K562 (cell line): ENCODE results near the gene ST6GALNAC2. TPM values are rescaled to one million over a fixed set of nuclear protein-coding genes. Genes with fewer than 3 reads are reported as not detected.

Source experiments
- CAMTA2 ChIP-seq: fragments of 250-450 bp; sonication (Bioruptor Pico); conservative IDR thresholded peaks from 2 replicates; pipeline ENCODE4 v1.5.1; 2022
- KLF6 ChIP-seq: fragments of 250-450 bp; sonication (Bioruptor Pico); IDR thresholded peaks from 2 replicates; pipeline ENCODE4 v1.4.0; 2020; ENCODE audit warnings: mild to moderate bottlenecking, moderate library complexity, borderline replicate concordance
- MYBL2 ChIP-seq, 2 experiments: fragments of 450-650 bp in 1 of 2; sonication (generic) in 1 of 2; formaldehyde crosslinking in 1 of 2; IDR thresholded peaks; 2 replicates each; pipeline versions ENCODE4 v1.6.1 to v1.8.1; 2017 to 2022; ENCODE audit warnings: borderline replicate concordance in 1 of 2, inconsistent platforms in 1 of 2, low read depth in 1 of 2, mild to moderate bottlenecking in 1 of 2, missing genetic modification reagents in 1 of 2, moderate library complexity in 1 of 2
- ZNF232 ChIP-seq: sonication (generic); formaldehyde crosslinking; IDR thresholded peaks from 2 replicates; pipeline ENCODE4 v1.8.0; 2022; ENCODE audit warnings: mild to moderate bottlenecking, missing genetic modification reagents
- ZNF395 ChIP-seq: fragments of 200-800 bp; sonication (Bioruptor generic); IDR thresholded peaks from 2 replicates; pipeline ENCODE4 v1.6.1; 2017; ENCODE audit warnings: missing genetic modification characterization, missing compliant biosample characterization
- polyA plus RNA-seq, 8 experiments: library from polyadenylated mRNA; depleted of rRNA in 4 of 8; stranded (reverse) in 5 of 8; unstranded in 3 of 8; fragments of >200 nt; fragmentation: Nextera tagmentation in 2 of 8; fragmentation: Illumina TruSeq in 1 of 8; extraction: Ambion mirVana in 2 of 8; extraction: Trizol in 1 of 8; gene quantifications; 2 replicates each; pipeline versions ENCODE4 v1.2.1 to v1.2.3, GENCODE V29; 2011 to 2014; ENCODE audit warnings: inconsistent platforms in 1 of 8, missing spikeins in 1 of 8
- total RNA-seq, 7 experiments: library from RNA; depleted of rRNA in 6 of 7; stranded (reverse); fragments of >200 nt in 6 of 7; fragmentation: Illumina TruSeq in 2 of 7; extraction: Trizol in 2 of 7; gene quantifications; 2 replicates each; pipeline versions ENCODE4 v1.2.1 to v1.2.3, GENCODE V29; 2011 to 2021; ENCODE audit warnings: low replicate concordance in 1 of 7
- TF ChIP-seq, protein P1 (sequence below): fragments of 450-650 bp; formaldehyde crosslinking; IDR thresholded peaks from 2 replicates; pipeline ENCODE4 v1.4.0; 2022; ENCODE audit warnings: missing genetic modification characterization

The ST6GALNAC2 gene
- total and polyA plus RNA-seq, 9 of the 15 experiments (the other 6 are each of a cell fraction or from before 2014, with no cell fraction given): 0.18 TPM; not detected in 8

GRCh38 chr17:76538281-76538931, 47.3 kb downstream of the ST6GALNAC2 start (continued):
- TF ChIP-seq ZNF395 (CRISPR knock-in tag) (no peak), MYBL2 (IDR thresholded peaks at IDR 0.05; ENCODE audit: low read depth) (no peak), MYBL2 (CRISPR knock-in tag; IDR thresholded peaks at IDR 0.05; ENCODE audit: borderline replicate concordance) (no peak), ZNF232 (CRISPR knock-in tag) (no peak), CAMTA2 (CRISPR knock-in tag) (no peak), KLF6 (CRISPR knock-in tag) (no peak)
- TF ChIP-seq, protein P1, sequence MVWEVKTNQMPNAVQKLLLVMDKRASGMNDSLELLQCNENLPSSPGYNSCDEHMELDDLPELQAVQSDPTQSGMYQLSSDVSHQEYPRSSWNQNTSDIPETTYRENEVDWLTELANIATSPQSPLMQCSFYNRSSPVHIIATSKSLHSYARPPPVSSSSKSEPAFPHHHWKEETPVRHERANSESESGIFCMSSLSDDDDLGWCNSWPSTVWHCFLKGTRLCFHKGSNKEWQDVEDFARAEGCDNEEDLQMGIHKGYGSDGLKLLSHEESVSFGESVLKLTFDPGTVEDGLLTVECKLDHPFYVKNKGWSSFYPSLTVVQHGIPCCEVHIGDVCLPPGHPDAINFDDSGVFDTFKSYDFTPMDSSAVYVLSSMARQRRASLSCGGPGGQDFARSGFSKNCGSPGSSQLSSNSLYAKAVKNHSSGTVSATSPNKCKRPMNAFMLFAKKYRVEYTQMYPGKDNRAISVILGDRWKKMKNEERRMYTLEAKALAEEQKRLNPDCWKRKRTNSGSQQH (CRISPR knock-in tag): no peak
- TF ChIP-seq, all 486 proteins: peak for 0
